GM12875 (cell line): Measurements from ENCODE around the gene MXI1.
"Not testable (repeated sequence)": the region's sequence is repeated elsewhere in the genome, so short reads cannot be mapped to it uniquely, and the experiment has no call there.

Experiments
- H3K4me3 ChIP-seq: one replicate; pipeline ENCODE4 v1.5.1; 2011; ENCODE audit warnings: low read depth, low read length, control low read depth
- TF ChIP-seq, protein P1 (sequence below): IDR thresholded peaks from 2 replicates; pipeline ENCODE4 v1.5.1; 2011; ENCODE audit warnings: low read depth, mild to moderate bottlenecking, control low read depth, inconsistent platforms, low read length, moderate library complexity, borderline replicate concordance; ENCODE audit not compliant: insufficient read depth

Gene MXI1

DNA sequence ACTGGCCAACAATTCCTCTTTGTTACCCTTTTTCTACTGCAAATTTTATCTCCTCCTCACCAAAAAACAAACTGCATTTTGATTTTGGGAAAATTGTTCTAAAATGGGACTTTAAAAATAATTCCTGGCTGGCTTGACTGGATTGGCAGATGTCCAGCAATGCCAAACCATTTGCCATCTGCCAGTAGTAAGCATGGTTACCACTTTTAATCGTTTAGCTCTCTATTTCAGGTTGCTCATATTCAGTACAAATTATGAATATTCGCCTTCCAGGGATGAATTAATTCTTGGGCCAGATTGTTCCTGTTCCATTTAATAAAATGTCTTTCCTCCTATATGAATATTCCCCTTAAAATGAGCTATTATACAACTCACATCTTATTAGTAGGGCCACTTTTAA, 61.6 kb downstream of the MXI1 start:
- H3K4me3 ChIP-seq = no peak overlapping the region
- TF ChIP-seq, protein P1, sequence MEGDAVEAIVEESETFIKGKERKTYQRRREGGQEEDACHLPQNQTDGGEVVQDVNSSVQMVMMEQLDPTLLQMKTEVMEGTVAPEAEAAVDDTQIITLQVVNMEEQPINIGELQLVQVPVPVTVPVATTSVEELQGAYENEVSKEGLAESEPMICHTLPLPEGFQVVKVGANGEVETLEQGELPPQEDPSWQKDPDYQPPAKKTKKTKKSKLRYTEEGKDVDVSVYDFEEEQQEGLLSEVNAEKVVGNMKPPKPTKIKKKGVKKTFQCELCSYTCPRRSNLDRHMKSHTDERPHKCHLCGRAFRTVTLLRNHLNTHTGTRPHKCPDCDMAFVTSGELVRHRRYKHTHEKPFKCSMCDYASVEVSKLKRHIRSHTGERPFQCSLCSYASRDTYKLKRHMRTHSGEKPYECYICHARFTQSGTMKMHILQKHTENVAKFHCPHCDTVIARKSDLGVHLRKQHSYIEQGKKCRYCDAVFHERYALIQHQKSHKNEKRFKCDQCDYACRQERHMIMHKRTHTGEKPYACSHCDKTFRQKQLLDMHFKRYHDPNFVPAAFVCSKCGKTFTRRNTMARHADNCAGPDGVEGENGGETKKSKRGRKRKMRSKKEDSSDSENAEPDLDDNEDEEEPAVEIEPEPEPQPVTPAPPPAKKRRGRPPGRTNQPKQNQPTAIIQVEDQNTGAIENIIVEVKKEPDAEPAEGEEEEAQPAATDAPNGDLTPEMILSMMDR = no peak

DNA sequence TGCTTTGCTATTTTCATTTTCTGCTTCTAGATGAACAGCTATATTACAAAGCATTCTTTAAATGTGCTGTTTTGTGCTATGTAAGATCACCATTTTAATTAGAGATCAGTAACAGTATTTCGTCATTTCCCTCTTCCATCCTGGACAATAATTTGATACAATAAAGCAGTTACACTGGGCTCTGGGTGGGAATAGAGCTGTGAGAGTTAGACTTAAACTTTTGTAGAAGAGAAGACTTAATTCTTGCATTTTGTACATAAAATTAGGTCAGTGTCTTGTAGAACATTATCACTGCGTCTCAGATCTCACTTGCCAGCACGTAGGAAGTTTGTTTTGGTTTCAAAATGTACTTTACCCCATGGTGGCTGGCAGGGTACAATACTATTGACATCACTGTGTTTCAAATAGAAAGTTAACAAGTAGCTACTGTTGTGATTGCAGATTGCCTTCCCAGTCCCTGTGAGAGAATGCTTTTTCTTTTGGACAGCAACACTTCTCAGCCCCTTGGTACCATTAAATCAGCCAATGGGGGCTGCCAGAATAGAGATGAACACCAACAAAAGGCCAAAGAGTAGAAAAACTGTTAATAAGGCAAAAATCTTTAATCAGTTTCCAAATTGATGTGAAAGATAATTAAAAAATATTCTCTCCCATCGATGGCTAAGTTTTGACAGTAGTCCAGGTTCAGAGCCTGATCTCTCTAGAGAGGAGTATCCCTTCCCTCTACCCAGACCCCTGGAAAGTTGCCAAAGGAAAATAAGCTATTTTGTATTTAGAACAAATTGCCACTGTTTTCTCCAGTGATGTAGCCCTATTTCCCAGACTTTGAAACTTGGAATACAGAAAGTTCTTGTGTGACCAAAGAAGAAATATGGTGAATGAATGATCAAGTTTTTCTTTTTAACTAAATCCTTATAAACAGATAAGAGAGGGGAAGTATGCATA, 62.2 kb downstream of the MXI1 start:
- no peak overlapping the region for H3K4me3 ChIP-seq
- TF ChIP-seq, protein P1 = no peak

DNA sequence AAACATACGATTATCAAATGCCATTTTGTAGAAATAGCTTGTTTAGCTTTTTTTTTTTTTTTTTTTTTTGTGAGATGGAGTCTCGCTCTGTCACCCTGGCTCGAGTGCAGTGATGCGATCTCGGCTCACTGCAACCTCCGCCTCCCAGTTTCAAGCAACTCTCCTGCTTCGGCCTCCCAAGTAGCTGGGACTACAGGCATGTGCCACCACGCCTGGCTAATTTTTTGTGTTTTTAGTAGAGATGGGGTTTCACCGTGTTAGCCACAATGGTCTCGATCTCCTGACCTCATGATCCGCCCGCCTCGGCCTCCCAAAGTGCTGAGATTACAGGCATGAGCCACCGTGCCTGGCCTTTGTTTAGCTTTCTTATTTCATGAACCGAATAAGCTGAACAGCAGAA, 65.6 kb downstream of the MXI1 start:
- not testable (repeated sequence) for H3K4me3 ChIP-seq

DNA sequence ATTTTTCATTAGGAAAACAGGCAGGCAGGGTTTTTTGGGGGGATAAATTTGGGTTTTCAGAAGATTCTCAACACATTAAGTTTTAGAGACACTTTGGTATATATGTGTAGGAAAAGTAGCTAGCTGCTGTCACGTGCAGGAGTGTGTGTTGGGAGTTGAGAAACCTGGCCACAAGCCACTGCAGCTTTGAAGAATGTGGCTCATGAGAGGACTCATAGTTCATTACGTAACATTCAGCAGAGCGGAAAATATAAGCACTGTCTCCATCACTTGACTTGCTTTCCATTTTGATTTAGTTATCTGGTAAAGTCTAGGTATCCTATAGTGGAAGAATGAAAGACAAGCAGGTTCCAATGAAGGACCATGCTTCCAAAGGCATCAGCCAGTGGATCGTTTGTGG, 66.1 kb downstream of the MXI1 start:
- TF ChIP-seq, protein P1 = no peak
- H3K4me3 ChIP-seq = no peak overlapping the region

DNA sequence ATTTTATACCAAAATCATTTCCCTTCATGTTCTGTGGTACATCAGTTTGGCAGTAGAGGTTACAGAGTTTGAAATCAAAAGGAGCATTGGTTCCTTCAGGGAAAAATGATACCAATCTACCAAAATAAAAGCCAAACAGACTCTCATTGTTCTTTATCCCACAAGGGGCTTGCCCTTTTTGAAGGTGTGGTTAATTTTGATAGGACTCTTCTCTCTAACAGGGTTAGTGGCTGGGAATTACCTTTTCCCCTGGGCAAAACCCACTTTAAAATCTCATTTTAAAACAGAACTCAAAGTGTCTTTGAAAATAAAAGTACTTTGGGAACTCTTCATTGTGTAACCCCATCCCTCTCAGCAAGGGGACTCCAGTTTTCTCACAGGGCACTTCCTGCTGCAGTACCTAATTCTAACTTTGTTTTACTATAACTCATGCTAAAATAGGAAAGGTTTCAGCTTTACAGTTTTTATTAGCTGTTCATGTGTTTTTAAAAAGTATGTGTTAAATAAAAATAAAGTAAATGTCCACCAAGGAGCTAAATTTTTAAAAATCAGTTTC, 66.7 kb downstream of the MXI1 start:
- TF ChIP-seq, protein P1 = no peak
- H3K4me3 ChIP-seq = no peak overlapping the region

DNA sequence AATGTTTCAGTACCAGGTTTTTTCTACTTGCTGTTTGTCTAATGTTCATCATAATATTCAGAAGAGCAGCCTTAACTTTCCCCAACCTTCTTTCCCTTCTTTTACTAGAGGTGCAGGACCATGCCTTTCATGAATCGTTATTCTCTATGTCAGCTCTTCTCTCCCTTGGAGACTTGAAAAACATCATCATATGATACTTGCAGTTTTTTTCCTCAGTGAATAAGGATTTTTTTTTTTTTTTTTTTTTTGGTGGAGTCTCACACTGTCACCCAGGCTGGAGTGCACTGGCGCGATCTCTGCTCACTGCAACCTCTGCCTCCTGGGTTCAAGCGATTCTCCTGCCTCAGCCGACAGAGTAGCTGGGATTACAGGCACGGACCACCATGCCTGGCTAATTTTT, 67.2 kb downstream of the MXI1 start:
- TF ChIP-seq, protein P1 = no peak

DNA sequence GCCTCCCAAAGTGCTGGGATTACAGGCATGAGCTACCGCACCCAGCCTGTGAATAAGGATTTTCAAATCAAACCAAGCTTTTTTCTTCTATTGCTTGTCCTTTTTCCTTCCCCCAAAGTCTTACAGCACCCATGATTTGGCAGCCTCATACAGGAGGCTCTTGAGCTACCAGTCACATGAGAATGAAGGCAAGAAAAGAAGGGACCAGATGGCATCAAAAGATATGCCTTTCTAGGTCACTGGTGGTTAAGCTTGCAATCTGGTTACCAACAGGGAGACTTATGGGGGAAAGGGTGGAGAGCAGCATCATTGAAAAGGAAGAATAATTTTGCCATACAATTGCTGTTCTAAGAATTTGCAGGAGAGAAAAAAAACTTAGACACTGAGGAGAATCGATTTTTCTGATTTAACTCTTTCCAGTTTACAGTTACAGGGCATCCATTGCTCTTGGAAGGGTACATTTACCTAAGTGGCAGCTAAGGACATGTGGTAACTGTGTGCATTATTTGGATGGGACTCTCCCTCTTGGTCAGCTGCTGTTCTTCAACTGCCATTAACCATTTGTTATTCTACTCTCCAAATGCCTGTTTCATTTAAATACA, 67.8 kb downstream of the MXI1 start:
- TF ChIP-seq, protein P1 = no peak

More for the DNA sequence above, 67.2 kb downstream of the MXI1 start:
- no peak overlapping the region for H3K4me3 ChIP-seq

More for the DNA sequence above, 67.8 kb downstream of the MXI1 start:
- H3K4me3 ChIP-seq = no peak overlapping the region
